Mesenchymal stem cell (in vitro differentiated cells and primary cell): ENCODE data around the gene SLC25A25. TPM values are rescaled to one million over a fixed set of nuclear protein-coding genes. Genes with fewer than 3 reads are reported as not detected.

ENCODE experiments used
- DNase-seq: peaks from one replicate; pipeline ENCODE4 v3.0.0-alpha.2; 2013
- H2AFZ ChIP-seq: one replicate; pipeline ENCODE4 v1.6.1; 2013; ENCODE audit warnings: low read depth, mild to moderate bottlenecking, control low read depth, inconsistent platforms, low read length, moderate library complexity
- H2AK5ac ChIP-seq: 2 replicates; pipeline ENCODE4 v1.6.1; 2013; ENCODE audit warnings: low read length, moderate library complexity, mild to moderate bottlenecking, inconsistent platforms; ENCODE audit not compliant: severe bottlenecking
- H2BK120ac ChIP-seq: one replicate; pipeline ENCODE4 v1.6.1; 2013; ENCODE audit warnings: low read depth, mild to moderate bottlenecking, inconsistent platforms, low read length, moderate library complexity
- H2BK12ac ChIP-seq, 2 experiments: one replicate each; pipeline ENCODE4 v1.6.1; 2013; ENCODE audit warnings: inconsistent platforms in 2 of 2, low read length in 2 of 2, mild to moderate bottlenecking in 2 of 2, moderate library complexity in 2 of 2, control low read depth in 1 of 2
- H2BK15ac ChIP-seq: one replicate; pipeline ENCODE4 v1.6.1; 2013; ENCODE audit warnings: mild to moderate bottlenecking, low read depth, inconsistent platforms; ENCODE audit not compliant: poor library complexity, severe bottlenecking
- H2BK5ac ChIP-seq: 2 replicates; pipeline ENCODE4 v1.6.1; 2013; ENCODE audit warnings: low read depth, mild to moderate bottlenecking, low read length, control low read depth, inconsistent platforms; ENCODE audit not compliant: poor library complexity, severe bottlenecking
- H3K14ac ChIP-seq, 2 experiments: one replicate each; pipeline ENCODE4 v1.6.1; 2013; ENCODE audit warnings: inconsistent platforms in 2 of 2, low read length in 2 of 2, control low read depth in 1 of 2, mild to moderate bottlenecking in 1 of 2, moderate library complexity in 1 of 2
- H3K18ac ChIP-seq, 2 experiments: one replicate each; pipeline ENCODE4 v1.6.1; 2013; ENCODE audit warnings: inconsistent platforms in 2 of 2, low read length in 2 of 2, control low read depth in 1 of 2, low read depth in 1 of 2, mild to moderate bottlenecking in 1 of 2
- H3K23ac ChIP-seq, 2 experiments: one replicate each; pipeline ENCODE4 v1.6.1; 2013; ENCODE audit warnings: inconsistent platforms in 2 of 2, low read length in 2 of 2, mild to moderate bottlenecking in 2 of 2, moderate library complexity in 2 of 2, control low read depth in 1 of 2
- H3K27ac ChIP-seq: 2 replicates; pipeline ENCODE4 v1.5.1; 2013; ENCODE audit warnings: mild to moderate bottlenecking, moderate library complexity, low read length, control low read depth, inconsistent platforms; ENCODE audit not compliant: poor library complexity, severe bottlenecking
- H3K27me3 ChIP-seq, 2 experiments: 2 replicates each; pipeline versions ENCODE4 v1.6.1 to v1.7.0; 2013; ENCODE audit warnings: low read length in 2 of 2, mild to moderate bottlenecking in 2 of 2, moderate library complexity in 2 of 2, control low read depth in 1 of 2, inconsistent platforms in 1 of 2; ENCODE audit not compliant: control insufficient read depth in 1 of 2, insufficient read depth in 1 of 2
- H3K36me3 ChIP-seq, 2 experiments: 2 replicates each; pipeline versions ENCODE4 v1.6.1 to v1.7.0; 2013; ENCODE audit warnings: low read length in 2 of 2, control low read depth in 1 of 2, inconsistent platforms in 1 of 2, low read depth in 1 of 2, mild to moderate bottlenecking in 1 of 2; ENCODE audit not compliant: insufficient read depth in 2 of 2, control insufficient read depth in 1 of 2
- H3K4ac ChIP-seq, 2 experiments: one replicate each; pipeline ENCODE4 v1.6.1; 2013; ENCODE audit warnings: inconsistent platforms in 2 of 2, low read length in 2 of 2, mild to moderate bottlenecking in 2 of 2, moderate library complexity in 2 of 2, control low read depth in 1 of 2, low read depth in 1 of 2
- H3K4me1 ChIP-seq: 2 replicates; pipeline ENCODE4 v1.6.1; 2013; ENCODE audit warnings: low read depth, low read length, control low read depth; ENCODE audit not compliant: control insufficient read depth, insufficient read depth
- H3K4me2 ChIP-seq: 2 replicates; pipeline ENCODE4 v1.6.1; 2013; ENCODE audit warnings: low read length, mild to moderate bottlenecking, inconsistent platforms; ENCODE audit not compliant: poor library complexity, severe bottlenecking
- H3K4me3 ChIP-seq, 2 experiments: 2 replicates each; pipeline versions ENCODE4 v1.5.1 to v1.7.0; 2013; ENCODE audit warnings: low read length in 2 of 2, mild to moderate bottlenecking in 2 of 2, control low read depth in 1 of 2, low read depth in 1 of 2; ENCODE audit not compliant: insufficient read depth in 1 of 2
- H3K79me1 ChIP-seq: replicated peaks from 2 replicates; pipeline ENCODE4 v1.6.1; 2013; ENCODE audit warnings: mild to moderate bottlenecking, control low read depth, low read length, inconsistent platforms; ENCODE audit not compliant: poor library complexity, severe bottlenecking
- H3K9ac ChIP-seq: 2 replicates; pipeline ENCODE4 v1.7.0; 2013; ENCODE audit warnings: mild to moderate bottlenecking, low read length, moderate library complexity
- H3K9me3 ChIP-seq: 2 replicates; pipeline ENCODE4 v1.7.0; 2013; ENCODE audit warnings: mild to moderate bottlenecking, low read length; ENCODE audit not compliant: control insufficient read depth
- H4K8ac ChIP-seq: one replicate; pipeline ENCODE4 v1.6.1; 2013; ENCODE audit warnings: inconsistent platforms, mild to moderate bottlenecking, low read length, moderate library complexity
- H4K91ac ChIP-seq: one replicate; pipeline ENCODE4 v1.6.1; 2013; ENCODE audit warnings: mild to moderate bottlenecking, low read length, inconsistent platforms
- WGBS: methylation state at CpG from one replicate; pipeline ENCODE4 v1.1.7; 2013; ENCODE audit warnings: mixed read lengths; 5-methylcytosine and 5-hydroxymethylcytosine counted together
- polyA plus RNA-seq, 2 experiments: library from polyadenylated mRNA; stranded (reverse); fragments of 200-250 nt; gene quantifications; one replicate each; pipeline ENCODE4 v1.2.3, GENCODE V29; 2013

The SLC25A25 gene
- 6.8 TPM for polyA plus RNA-seq (2013, experiment 1 of 2)
- 6.4 TPM for polyA plus RNA-seq (2013, experiment 2 of 2)

DNA sequence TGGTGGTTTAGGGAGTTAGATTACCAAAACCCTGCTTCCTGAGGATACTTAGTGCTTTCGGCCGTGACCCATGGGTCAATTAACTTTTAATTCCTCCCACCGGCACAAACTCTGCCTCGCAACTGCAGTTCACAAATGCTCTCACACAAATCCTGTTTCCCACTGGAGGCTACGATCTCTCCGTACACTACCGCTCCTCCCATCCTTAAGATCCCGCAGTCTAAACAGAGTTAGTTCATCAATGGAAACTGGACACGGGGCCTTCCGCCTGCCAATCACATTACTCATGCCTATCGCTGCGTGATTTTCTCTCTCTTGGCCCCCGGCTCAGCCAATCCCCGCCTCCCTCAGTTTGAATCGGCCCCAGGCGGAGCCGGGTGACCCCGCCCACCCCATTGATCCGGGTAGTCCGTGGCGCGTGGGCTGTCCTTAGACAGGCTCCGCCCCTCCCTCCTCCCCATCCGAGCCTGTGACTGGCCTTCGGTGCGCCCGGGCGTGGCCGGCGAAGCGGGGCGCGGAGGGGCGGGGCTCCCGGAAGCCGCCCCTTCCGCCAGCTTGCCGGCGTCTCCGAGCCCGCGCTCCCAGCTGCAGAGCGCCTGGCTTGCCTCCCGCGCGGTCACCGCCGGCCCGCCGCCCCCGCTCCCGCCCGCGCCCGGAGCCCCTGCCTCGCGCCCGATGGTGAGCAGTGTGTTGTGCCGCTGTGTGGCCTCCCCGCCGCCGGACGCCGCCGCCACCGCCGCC lies at the start of gene SLC25A25:
Gene SLC25A25 (plus strand): TSS at position 588 of the 741 bp plus-strand sequence. CDS start 88 bp downstream, at position 676.
- Histone ChIP-seq H3K9ac (peak within 1 kb of the TSS; percentile 100), H2AK5ac (peak within 1 kb of the TSS; percentile 50), H3K36me3 (peaks cover 9 to 13% of the 10 kb centered on the region in 2 experiments), H3K4me3 (peak within 1 kb of the TSS; percentile 92 to 98), H4K91ac (peak within 1 kb of the TSS; percentile 96), H3K27me3 (no peaks in the 10 kb centered on the region), H2AFZ (peak within 1 kb of the TSS; percentile 62), H3K23ac (peak within 1 kb of the TSS in 1 of 2 experiments; percentile 34), H2BK5ac (peak within 1 kb of the TSS; percentile 45), H3K4me1 (peaks cover 17% of the 10 kb centered on the region), H3K18ac (peak within 1 kb of the TSS; percentile 98 to 99), H3K4me2 (peak within 1 kb of the TSS; percentile 87), H3K9me3 (no peaks in the 10 kb centered on the region), H2BK12ac (peak within 1 kb of the TSS in 1 of 2 experiments; percentile 59), H3K4ac (peak within 1 kb of the TSS; percentile 94 to 95), H3K27ac (peak within 1 kb of the TSS; percentile 97), H2BK120ac (peak within 1 kb of the TSS; percentile 78), H2BK15ac (peak within 1 kb of the TSS; percentile 94), H4K8ac (peak within 1 kb of the TSS; percentile 100), H3K79me1 (peaks cover 30% of the 10 kb centered on the region), H3K14ac (peak within 1 kb of the TSS in 1 of 2 experiments; percentile 85)
- peak; percentile 99 for DNase-seq
- WGBS, result under 1% methylated on average over 55 of the region's 67 CpGs

DNA sequence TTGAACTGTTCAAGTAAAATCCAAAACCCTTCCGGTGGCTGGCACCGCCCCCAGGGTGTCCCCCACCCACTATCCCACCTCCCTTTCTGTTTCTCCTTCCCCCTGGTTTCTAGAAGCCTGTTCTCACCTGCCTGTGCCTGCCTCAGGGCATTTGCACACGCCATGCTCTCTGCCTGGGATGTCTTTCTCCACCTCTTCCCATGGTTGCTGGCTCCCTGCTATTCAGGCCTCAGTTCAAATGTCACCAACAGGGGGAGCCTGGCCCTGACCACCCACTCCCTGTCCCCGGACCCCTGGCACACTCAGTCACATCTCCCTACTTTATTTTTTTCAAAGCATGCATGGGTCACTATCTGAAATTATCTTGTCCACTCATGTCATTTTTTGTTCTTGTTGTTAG lies 47.3 kb upstream of the SLC25A25 start:
- no peak overlapping the region for H3K4me3 ChIP-seq
- no peak for DNase-seq
- no peak overlapping the region for H2BK120ac ChIP-seq
- H3K27me3 ChIP-seq, result no peaks in the 10 kb centered on the region
- no peak overlapping the region for H2AK5ac ChIP-seq
- H3K18ac ChIP-seq, result no peak overlapping the region
- H3K9me3 ChIP-seq, result no peaks in the 10 kb centered on the region
- no peak overlapping the region for H4K91ac ChIP-seq
- no peak overlapping the region for H3K14ac ChIP-seq
- no peak overlapping the region for H2BK15ac ChIP-seq
- no peak overlapping the region for H3K4ac ChIP-seq
- H2BK12ac ChIP-seq, result no peak overlapping the region
- no peak overlapping the region for H2AFZ ChIP-seq
- 80% methylated on average over 3 of the region's 4 CpGs for WGBS
- H3K79me1 ChIP-seq, result no peaks in the 10 kb centered on the region
- no peak overlapping the region for H2BK5ac ChIP-seq
- H3K9ac ChIP-seq, result no peak overlapping the region
- H4K8ac ChIP-seq, result no peak overlapping the region
- no peaks in the 10 kb centered on the region for H3K36me3 ChIP-seq
- no peak overlapping the region for H3K23ac ChIP-seq
- no peak overlapping the region for H3K27ac ChIP-seq
- no peak overlapping the region for H3K4me2 ChIP-seq
- H3K4me1 ChIP-seq, result peaks cover 1% of the 10 kb centered on the region

DNA sequence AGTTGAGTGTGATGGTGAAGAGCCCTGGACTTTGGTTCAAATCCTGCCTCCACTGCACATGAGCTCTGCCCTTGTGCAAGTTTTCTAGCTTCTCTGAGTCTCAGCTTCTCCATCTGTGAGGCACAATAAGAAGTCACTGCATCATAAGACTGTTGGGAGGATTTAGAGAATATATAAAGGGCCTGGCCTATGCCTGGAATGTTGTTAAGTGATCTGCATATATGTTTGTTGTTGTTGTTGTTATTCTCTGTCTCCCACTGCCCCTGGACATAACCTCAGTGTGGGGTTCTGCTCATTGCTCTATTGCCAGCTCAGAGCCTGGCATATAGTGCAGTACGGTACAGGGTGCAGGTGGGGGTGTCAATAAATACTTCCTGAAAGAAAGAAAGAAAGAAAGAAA lies 46.9 kb upstream of the SLC25A25 start:
- 53% methylated on average over 1 of the region's 1 CpG for WGBS
- no peak for DNase-seq

GRCh38 chr9:128022886-128023285 lies 45.1 kb upstream of the SLC25A25 start:
- Histone ChIP-seq H2AK5ac (no peak overlapping the region), H3K9me3 (no peaks in the 10 kb centered on the region), H2BK15ac (no peak overlapping the region), H2BK5ac (no peak overlapping the region), H3K79me1 (no peaks in the 10 kb centered on the region), H3K4me1 (peaks cover 1% of the 10 kb centered on the region), H3K27ac (no peak overlapping the region), H3K4me2 (no peak overlapping the region), H3K14ac (no peak overlapping the region), H2BK12ac (no peak overlapping the region), H3K18ac (no peak overlapping the region), H3K27me3 (no peaks in the 10 kb centered on the region), H4K91ac (no peak overlapping the region), H3K4ac (no peak overlapping the region), H2BK120ac (no peak overlapping the region), H3K9ac (no peak overlapping the region), H3K23ac (no peak overlapping the region), H3K4me3 (no peak overlapping the region), H4K8ac (no peak overlapping the region), H2AFZ (no peak overlapping the region), H3K36me3 (no peaks in the 10 kb centered on the region)
- WGBS, result 85% methylated on average over 1 of the region's 2 CpGs
- no peak for DNase-seq

More for the DNA sequence above, 46.9 kb upstream of the SLC25A25 start:
- Histone ChIP-seq H4K8ac (no peak overlapping the region), H4K91ac (no peak overlapping the region), H2BK5ac (no peak overlapping the region), H3K27me3 (no peaks in the 10 kb centered on the region), H3K9me3 (no peaks in the 10 kb centered on the region), H3K4me3 (no peak overlapping the region), H2BK120ac (no peak overlapping the region), H3K23ac (no peak overlapping the region), H3K4me2 (no peak overlapping the region), H3K79me1 (no peaks in the 10 kb centered on the region), H2AK5ac (no peak overlapping the region), H3K4me1 (peaks cover 1% of the 10 kb centered on the region), H3K27ac (no peak overlapping the region), H2BK12ac (no peak overlapping the region), H3K14ac (no peak overlapping the region), H3K36me3 (no peaks in the 10 kb centered on the region), H3K4ac (no peak overlapping the region), H2BK15ac (no peak overlapping the region), H2AFZ (no peak overlapping the region), H3K18ac (no peak overlapping the region), H3K9ac (no peak overlapping the region)
